Breast epithelium (tissue), 4 donors: ENCODE data around the gene CFAP68. TPM values are rescaled to one million over a fixed set of nuclear protein-coding genes. Genes with fewer than 3 reads are reported as not detected.

Source experiments
- DNase-seq, 2 donors: peaks; one replicate each; pipeline ENCODE4 v3.0.0-alpha.2; 2019; ENCODE audit warnings: low spot score in 2 of 2
- H3K27ac ChIP-seq, 2 donors: fragments of 200-600 bp; sonication (generic) in 1 of 2; one replicate each; pipeline ENCODE4 v1.5.1; 2016 to 2019; ENCODE audit warnings: mild to moderate bottlenecking in 1 of 2
- H3K27me3 ChIP-seq, 2 donors: fragments of 200-600 bp; sonication (generic) in 1 of 2; one replicate each; pipeline versions ENCODE4 v1.5.1 to v1.6.0; 2017 to 2019; ENCODE audit warnings: control low read depth in 1 of 2, mild to moderate bottlenecking in 1 of 2
- H3K36me3 ChIP-seq: fragments of 200-600 bp; one replicate; pipeline ENCODE4 v1.5.1; 2019
- H3K4me1 ChIP-seq, 2 donors: fragments of 200-600 bp; sonication (generic); one replicate each; pipeline ENCODE4 v1.5.1; 2016 to 2019; ENCODE audit warnings: control low read depth in 1 of 2
- H3K4me3 ChIP-seq, 3 donors: fragments of 200-600 bp; sonication (generic); 1 replicate in 2 of 3; 2 replicates in 1 of 3; pipeline ENCODE4 v1.5.1; 2016 to 2019; ENCODE audit warnings: mild to moderate bottlenecking in 3 of 3, moderate library complexity in 2 of 3
- H3K9me3 ChIP-seq, 2 donors: fragments of 200-600 bp; sonication (generic) in 1 of 2; one replicate each; pipeline ENCODE4 v1.5.1; 2016 to 2019; ENCODE audit warnings: control low read depth in 1 of 2
- CTCF ChIP-seq, 3 donors: fragments of 450-650 bp; IDR thresholded peaks; one replicate each; pipeline ENCODE4 v1.5.1; 2016 to 2017; ENCODE audit warnings: antibody characterized with exemption in 3 of 3, mild to moderate bottlenecking in 3 of 3, moderate library complexity in 3 of 3
- POLR2A ChIP-seq: fragments of 450-650 bp; IDR thresholded peaks from one replicate; pipeline ENCODE4 v1.6.1; 2016; ENCODE audit warnings: antibody characterized with exemption, mild to moderate bottlenecking, moderate library complexity
- POLR2AphosphoS5 ChIP-seq, 3 donors: sonication (generic); formaldehyde crosslinking; IDR thresholded peaks; one replicate each; pipeline ENCODE4 v1.6.1; 2017; ENCODE audit warnings: antibody characterized with exemption in 3 of 3
- intact Hi-C: fragments of 100-400 bp; cut with DNase I; formaldehyde crosslinking; loops from one replicate; pipeline ENCODE4 v1.15.1; 2023; ENCODE audit warnings: low total_unique reads
- total RNA-seq, 3 donors: library from RNA; depleted of rRNA; stranded (reverse); fragments of >200 nt; gene quantifications; one replicate each; pipeline ENCODE4 v1.1.0, GENCODE V29; 2016

Gene CFAP68
- 10 to 100 TPM; 29.6 to 35.1 (median 31.2) TPM for total RNA-seq

GRCh38 chr11:111878849-111879636, at the start of gene CFAP68, which contains the start of gene FDXACB1:
Gene CFAP68, plus strand, starts transcription at chr11:111879541. Its CDS starts 20 bp downstream, at chr11:111879561.
Gene FDXACB1, minus strand, starts transcription at chr11:111879165. Its CDS starts 33 bp downstream, at chr11:111879132.
- Histone ChIP-seq H3K36me3 (no peaks in the 10 kb centered on the region), H3K9me3 (no peaks in the 10 kb centered on the region), H3K27me3 (no peaks in the 10 kb centered on the region), H3K4me1 (no peaks in the 10 kb centered on the region), H3K4me3 (peak within 1 kb of the TSS; percentile 67 to 85 (median 69)), H3K27ac (peak within 1 kb of the TSS; percentile 95 to 99)
- intact Hi-C loops, result no loop called here
- peak; percentile 94 to 97 for DNase-seq
- TF ChIP-seq CTCF (IDR thresholded peaks at IDR 0.05) (peak; percentile 97 to 99 (median 99)), POLR2AphosphoS5 (IDR thresholded peaks at IDR 0.05) (peak; percentile 95 to 98 (median 98)), POLR2A (peak; percentile 34)

GRCh38 chr11:111833524-111833923, 45.8 kb upstream of the CFAP68 start:
- Histone ChIP-seq H3K36me3 (no peaks in the 10 kb centered on the region), H3K9me3 (no peaks in the 10 kb centered on the region), H3K4me3 (no peak overlapping the region), H3K27me3 (no peaks in the 10 kb centered on the region), H3K4me1 (no peaks in the 10 kb centered on the region), H3K27ac (no peak overlapping the region)
- intact Hi-C loops, result no loop called here
- TF ChIP-seq POLR2A (no peak), POLR2AphosphoS5 (IDR thresholded peaks at IDR 0.05) (no peak), CTCF (IDR thresholded peaks at IDR 0.05) (no peak)
- DNase-seq, result no peak

GRCh38 chr11:111834432-111835163, 44.7 kb upstream of the CFAP68 start:
- no peak for DNase-seq
- TF ChIP-seq POLR2A (no peak), POLR2AphosphoS5 (IDR thresholded peaks at IDR 0.05) (no peak), CTCF (IDR thresholded peaks at IDR 0.05) (no peak)
- Histone ChIP-seq H3K27ac (no peak overlapping the region), H3K9me3 (no peaks in the 10 kb centered on the region), H3K27me3 (no peaks in the 10 kb centered on the region), H3K4me3 (no peak overlapping the region), H3K36me3 (no peaks in the 10 kb centered on the region), H3K4me1 (no peaks in the 10 kb centered on the region)
- intact Hi-C loops, result no loop called here

GRCh38 chr11:111835665-111836064, 43.7 kb upstream of the CFAP68 start:
- Histone ChIP-seq H3K4me3 (no peak overlapping the region), H3K4me1 (no peaks in the 10 kb centered on the region), H3K36me3 (no peaks in the 10 kb centered on the region), H3K9me3 (no peaks in the 10 kb centered on the region), H3K27ac (peak overlapping the region in 1 of 2 donors; percentile 4), H3K27me3 (no peaks in the 10 kb centered on the region)
- DNase-seq, result no peak
- intact Hi-C loops, result no loop called here
- no peak for TF ChIP-seq CTCF (IDR thresholded peaks at IDR 0.05)
- TF ChIP-seq POLR2A, result no peak
- no peak for TF ChIP-seq POLR2AphosphoS5 (IDR thresholded peaks at IDR 0.05)

GRCh38 chr11:111836162-111836561, 43.2 kb upstream of the CFAP68 start:
- intact Hi-C loops, result no loop called here
- no peak overlapping the region for H3K27ac ChIP-seq
- H3K36me3 ChIP-seq, result no peaks in the 10 kb centered on the region

More at GRCh38 chr11:111836162-111836561, 43.2 kb upstream of the CFAP68 start:
- Histone ChIP-seq H3K4me3 (no peak overlapping the region), H3K9me3 (no peaks in the 10 kb centered on the region), H3K27me3 (no peaks in the 10 kb centered on the region), H3K4me1 (no peaks in the 10 kb centered on the region)
- no peak for DNase-seq
- TF ChIP-seq POLR2AphosphoS5 (IDR thresholded peaks at IDR 0.05) (no peak), CTCF (IDR thresholded peaks at IDR 0.05) (no peak), POLR2A (no peak)
